GM18520 (cell line): ENCODE measurements around the gene ULK4.
"Not testable (repeated sequence)": the region's sequence is repeated elsewhere in the genome, so short reads cannot be mapped to it uniquely, and the experiment has no call there.

Experiments used
- ATAC-seq: cut with Tn5 transposase; IDR thresholded peaks from one replicate; pipeline ENCODE4 v1.9.1; 2021; ENCODE audit not compliant: unreplicated experiment

The ULK4 gene

DNA sequence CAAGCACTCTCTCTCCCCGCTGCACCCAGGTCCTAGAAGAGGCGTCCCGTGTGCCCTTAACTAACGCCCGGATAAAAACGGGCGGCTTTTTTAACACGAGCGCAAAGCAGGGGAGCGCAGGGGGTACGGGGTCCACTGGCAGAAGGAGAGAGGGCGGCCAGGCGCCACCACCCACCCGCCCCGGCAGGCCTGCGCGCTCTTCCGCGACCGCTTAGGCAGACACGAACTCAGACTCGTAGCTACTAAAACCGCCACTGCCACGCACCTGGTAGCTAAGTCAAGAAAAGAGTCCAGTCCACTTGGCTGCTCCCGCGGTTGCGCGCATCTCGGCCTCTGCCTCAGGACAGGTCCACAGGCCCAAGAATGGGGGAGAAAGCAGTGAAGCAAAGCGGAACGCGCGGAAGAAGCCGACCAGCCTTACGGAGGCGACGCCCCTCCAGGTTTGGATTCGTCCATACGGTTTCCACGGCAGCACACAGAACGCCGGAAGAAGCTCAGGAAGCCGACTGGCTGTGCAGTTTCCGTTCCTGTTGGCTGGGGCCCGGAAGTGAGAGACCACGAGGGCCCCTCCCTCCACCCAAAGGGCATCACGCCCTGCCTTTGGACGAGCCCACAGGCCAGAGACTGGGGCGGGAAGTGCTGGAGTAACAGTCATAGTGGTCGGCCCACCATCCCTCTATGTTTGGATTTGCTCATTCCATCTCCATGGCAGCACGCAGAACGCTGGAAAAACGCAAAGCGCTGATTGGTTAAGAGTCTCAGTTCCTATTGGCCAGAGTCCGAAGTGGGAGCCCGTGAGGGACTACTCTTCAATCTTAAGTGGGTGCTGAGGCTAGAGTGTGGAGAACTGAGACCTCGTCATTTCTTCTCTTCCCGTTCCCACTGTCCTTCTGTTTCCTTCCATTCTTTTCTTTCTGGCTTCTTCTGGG is at the start of gene ULK4:
Gene ULK4 (minus strand): TSS at position 353 of the 929 bp plus-strand sequence. CDS start 7,344 bp downstream, outside the sequence.
- peak; percentile 93 for ATAC-seq

GRCh38 chr3:42010530-42010929 is 48.6 kb upstream of the ULK4 start:
- ATAC-seq = no peak

DNA sequence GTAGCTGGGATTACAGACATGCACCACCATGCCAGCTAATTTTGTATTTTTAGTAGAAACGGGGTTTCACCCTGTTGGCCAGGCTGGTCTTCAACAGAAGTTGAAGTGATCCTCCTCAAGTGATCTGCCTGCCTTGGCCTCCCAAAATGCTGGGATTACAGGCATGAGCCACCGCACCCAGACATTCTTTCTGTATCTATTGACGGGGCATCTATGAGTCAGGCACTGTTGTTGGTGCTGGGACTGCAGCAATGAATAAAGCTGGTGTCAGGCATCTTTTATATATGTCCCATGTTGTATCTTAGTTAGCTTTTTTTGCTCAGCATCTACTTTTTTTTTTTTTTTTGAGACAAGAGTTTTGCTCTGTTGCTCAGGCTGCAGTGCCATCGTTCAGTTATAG is 47.6 kb upstream of the ULK4 start:
- ATAC-seq = no peak

DNA sequence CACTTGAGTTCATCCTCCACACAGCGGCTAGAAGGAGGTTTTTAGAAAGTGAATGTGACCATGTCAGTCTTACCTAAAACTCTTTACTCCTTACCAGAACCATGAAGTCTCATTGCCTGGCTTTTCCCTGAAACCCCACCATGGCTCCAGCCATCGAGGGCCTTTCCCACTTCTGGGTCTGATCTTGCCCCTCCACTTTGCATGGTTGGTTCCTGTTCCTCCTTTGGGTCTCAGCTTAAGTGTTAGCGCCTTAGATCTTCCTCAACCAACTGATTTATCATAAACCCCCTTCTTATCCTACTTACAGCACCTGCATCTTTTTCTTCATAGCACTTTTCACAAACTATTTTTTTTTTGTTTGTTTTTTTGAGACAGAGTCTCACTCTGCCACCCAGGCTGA is 45.9 kb upstream of the ULK4 start:
- no peak for ATAC-seq

GRCh38 chr3:42005401-42005800 is 43.5 kb upstream of the ULK4 start:
- ATAC-seq = no peak

GRCh38 chr3:42002790-42003189 is 40.9 kb upstream of the ULK4 start:
- no peak for ATAC-seq

DNA sequence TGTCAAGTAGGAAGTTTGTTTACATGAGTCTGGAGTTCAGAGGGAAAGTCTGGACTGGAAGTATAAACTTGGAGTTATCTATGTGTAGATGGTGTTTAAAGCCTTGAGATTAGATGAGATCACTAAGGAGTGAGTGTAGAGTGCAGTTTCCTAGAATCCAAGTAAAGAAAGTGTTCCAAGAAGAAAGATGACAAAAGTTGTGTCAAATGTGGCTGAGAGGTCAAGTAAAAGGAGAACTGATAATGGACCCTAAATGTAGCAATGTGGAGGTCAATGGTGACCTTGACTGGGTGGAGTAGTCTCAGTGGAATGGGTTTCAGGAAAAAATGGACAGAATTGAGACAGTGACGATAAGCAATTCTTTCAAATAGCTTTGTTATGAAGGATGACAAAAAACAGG is 39.9 kb upstream of the ULK4 start:
- ATAC-seq = no peak

GRCh38 chr3:41999909-42000308 is 38.0 kb upstream of the ULK4 start:
- no peak for ATAC-seq

DNA sequence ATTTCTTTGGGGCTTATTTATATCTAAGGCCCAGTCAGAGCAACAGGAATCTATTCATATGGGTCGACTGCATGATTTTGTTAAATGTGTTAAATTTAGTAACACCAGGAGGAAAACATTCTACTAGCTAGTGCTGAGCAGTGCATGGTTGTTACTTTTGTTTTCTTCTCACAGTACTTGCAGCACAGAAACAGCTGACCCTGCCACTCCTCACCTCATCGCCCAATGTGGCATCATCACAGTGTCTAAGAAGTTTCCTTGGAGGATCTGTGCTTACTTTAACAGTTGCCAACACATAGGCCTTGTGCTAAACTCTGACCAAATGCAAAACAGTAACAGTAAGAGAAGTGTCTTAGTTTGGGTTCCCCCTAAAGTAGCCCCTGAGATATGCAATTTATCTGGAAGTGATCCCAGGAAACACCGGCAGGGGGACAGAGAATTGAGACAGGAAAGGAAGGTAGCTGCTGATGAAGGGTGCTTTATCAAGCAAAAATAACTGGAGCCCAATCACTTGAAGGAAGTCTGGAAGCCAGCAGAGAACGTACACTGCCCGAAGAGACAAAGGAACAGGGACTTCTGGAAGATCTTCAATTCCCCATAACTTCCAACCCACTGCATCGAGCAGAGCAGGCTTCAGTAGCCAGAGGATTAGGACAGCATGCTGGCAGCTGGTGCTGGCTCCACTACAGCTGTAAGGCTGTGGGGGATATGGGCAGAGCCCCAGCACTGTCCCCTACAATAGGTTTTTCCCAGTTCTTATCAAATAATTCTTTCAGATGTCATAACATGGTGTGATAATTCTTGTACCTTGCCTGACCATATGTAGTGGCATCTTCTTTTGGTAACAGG is 36.0 kb upstream of the ULK4 start:
- no peak for ATAC-seq

- ATAC-seq = no peak
Measured at GRCh38 chr3:41991437-41991836, 29.5 kb upstream of the ULK4 start.

GRCh38 chr3:41989518-41989917 is 27.6 kb upstream of the ULK4 start:
- no peak for ATAC-seq

DNA sequence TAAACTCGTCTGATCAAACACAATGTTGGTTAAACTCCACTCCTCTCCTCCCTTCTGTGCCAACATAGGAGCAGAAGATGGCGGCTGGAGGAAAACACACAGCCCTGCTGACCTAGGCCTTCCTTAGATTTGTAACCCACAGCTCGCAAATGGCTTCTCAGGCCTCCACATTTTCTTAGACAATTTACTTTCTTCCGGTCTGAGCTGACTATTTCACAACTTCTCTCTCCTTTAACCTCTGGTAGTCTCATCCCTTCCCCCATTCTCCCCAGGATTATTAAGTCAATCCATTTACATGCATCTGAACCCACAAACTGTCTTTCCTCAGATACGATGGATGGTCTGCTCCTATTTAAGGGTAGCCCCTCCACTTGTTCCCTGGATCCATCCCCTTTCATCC is 25.7 kb upstream of the ULK4 start:
- ATAC-seq = no peak

- ATAC-seq = no peak
Measured at GRCh38 chr3:41986561-41986960, 24.7 kb upstream of the ULK4 start.

GRCh38 chr3:41985018-41985417 is 23.1 kb upstream of the ULK4 start:
- ATAC-seq = no peak

DNA sequence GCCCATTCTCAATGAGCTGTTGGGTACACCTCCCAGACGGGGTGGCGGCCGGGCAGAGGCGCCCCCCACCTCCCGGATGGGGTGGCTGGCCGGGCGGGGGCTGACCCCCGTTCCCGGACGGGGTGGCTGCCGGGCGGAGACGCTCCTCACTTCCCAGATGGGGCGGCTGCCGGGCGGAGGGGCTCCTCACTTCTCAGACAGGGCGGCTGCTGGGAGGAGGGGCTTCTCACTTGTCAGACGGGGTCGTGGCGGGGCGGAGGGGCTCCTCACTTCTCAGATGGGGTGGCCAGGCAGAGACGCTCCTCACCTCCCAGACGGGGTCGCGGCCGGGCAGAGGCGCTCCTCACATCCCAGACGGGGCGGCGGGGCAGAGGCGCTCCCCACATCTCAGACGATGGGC is 21.2 kb upstream of the ULK4 start:
- ATAC-seq = not testable (repeated sequence)

DNA sequence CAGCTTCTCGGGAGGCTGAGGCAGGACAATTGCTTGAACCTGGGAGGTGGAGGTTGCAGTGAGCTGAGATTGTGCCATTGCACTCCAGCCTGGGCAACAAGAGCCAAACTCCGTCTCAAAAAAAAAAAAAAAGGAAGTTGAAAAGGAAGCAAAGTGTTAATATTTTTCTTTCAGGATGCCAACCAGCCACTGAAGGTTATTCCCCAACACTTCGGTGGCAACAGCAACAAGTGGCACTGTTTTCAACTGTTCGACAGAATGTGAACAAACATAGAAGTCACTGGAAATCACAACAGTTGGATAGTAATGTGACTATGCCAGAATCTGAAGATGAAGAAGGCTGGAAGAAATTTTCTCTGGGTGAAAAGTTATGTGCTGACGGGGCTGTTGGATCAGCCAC is 15.5 kb upstream of the ULK4 start:
- not testable (repeated sequence) for ATAC-seq

DNA sequence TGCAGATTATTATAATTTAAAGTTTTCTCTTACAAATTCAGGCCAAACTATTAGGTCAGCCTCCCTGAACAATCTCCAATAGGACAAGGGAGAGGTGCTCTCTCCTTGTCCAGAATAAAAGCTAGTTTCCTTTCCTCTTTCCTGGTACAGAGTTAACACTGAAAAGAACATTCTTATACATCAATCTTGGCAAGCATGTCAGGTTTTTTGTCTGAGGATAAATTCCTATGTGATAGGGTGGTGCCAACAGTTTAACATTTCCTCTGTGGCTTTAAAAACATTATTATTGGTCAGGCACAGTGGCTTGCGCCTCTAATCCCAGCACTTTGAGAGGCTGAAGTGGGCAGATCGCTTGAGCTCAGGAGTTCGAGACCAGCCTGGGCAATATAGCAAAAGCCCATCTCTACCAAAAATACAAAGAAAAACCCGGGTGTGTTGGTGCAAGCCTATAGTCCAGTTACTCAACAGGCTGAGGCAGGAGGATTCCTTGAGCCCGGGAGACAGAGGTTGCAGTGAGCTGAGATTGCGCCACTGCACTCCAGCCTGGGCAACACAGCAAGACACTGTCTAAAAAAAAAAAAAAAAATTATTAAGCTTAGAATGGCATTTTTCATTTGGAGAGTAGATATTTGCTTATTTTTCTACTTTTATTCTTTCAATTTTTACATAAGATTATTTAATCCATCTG is 13.7 kb upstream of the ULK4 start:
- ATAC-seq = no peak

GRCh38 chr3:41974223-41974622 is 12.3 kb upstream of the ULK4 start:
- no peak for ATAC-seq

DNA sequence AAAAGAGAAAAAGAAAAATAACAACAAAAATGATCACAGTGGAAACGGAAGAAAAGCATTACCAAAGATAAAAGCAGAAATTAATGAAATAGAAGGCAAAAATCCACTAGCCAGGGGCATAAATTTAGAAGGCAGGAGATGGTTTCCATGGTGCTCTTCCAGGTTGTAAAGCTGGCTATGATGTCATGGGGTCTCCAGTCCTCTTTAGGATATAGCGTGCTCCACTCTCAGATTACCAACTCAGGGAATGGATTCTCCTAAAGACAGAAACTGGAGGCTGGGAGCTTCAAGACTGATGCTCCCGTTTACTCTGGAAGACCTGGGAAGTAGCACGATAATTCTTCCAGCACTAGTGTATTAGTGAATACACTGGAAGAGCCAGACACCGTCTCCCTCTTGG is 10.9 kb upstream of the ULK4 start:
- ATAC-seq = no peak

- no peak for ATAC-seq
Measured at GRCh38 chr3:41966206-41966605, 4.3 kb upstream of the ULK4 start.

- ATAC-seq = no peak
Measured at GRCh38 chr3:41963823-41964222, 1.9 kb upstream of the ULK4 start.
